Tibial artery (tissue), 4 donors: ENCODE results near the gene UPB1.
A peak's percentile ranks its signal among the peaks of the same experiment; 100 is the strongest.

Experiments
- DNase-seq, 2 donors: peaks; one replicate each; pipeline ENCODE4 v3.0.0-alpha.2; 2019
- H3K27ac ChIP-seq, 2 donors: fragments of 200-600 bp; sonication (generic) in 1 of 2; 1 replicate in 1 of 2; 2 replicates in 1 of 2; pipeline ENCODE4 v1.5.1; 2018 to 2019; ENCODE audit warnings: mild to moderate bottlenecking in 1 of 2
- H3K27me3 ChIP-seq, 2 donors: fragments of 200-600 bp; sonication (generic) in 1 of 2; one replicate each; pipeline versions ENCODE4 v1.5.1 to v1.6.0; 2016 to 2019
- H3K36me3 ChIP-seq, 3 donors: fragments of 200-600 bp; sonication (generic) in 2 of 3; one replicate each; pipeline ENCODE4 v1.5.1; 2016 to 2019; ENCODE audit warnings: mild to moderate bottlenecking in 2 of 3
- H3K4me1 ChIP-seq, 4 donors: fragments of 200-600 bp; sonication (generic) in 2 of 4; 1 replicate in 3 of 4; 2 replicates in 1 of 4; pipeline ENCODE4 v1.5.1; 2016 to 2019
- H3K4me3 ChIP-seq, 2 donors: fragments of 200-600 bp; sonication (generic) in 1 of 2; 1 replicate in 1 of 2; 2 replicates in 1 of 2; pipeline ENCODE4 v1.5.1; 2018 to 2019; ENCODE audit warnings: mild to moderate bottlenecking in 2 of 2
- H3K9me3 ChIP-seq, 3 donors: fragments of 200-600 bp; sonication (generic) in 1 of 3; one replicate each; pipeline ENCODE4 v1.5.1; 2016 to 2019
- intact Hi-C: fragments of 100-400 bp; cut with DNase I; formaldehyde crosslinking; loops from one replicate; pipeline ENCODE4 v1.15.0; 2023; ENCODE audit warnings: low total_unique reads
- TF ChIP-seq, protein P1 (sequence below), 2 experiments: fragments of 200-600 bp in 1 of 2; fragments of 450-650 bp in 1 of 2; IDR thresholded peaks; one replicate each; pipeline ENCODE4 v1.5.1; 2017 to 2019; ENCODE audit warnings: antibody characterized with exemption in 2 of 2, mild to moderate bottlenecking in 1 of 2, moderate library complexity in 1 of 2

UPB1 gene

DNA sequence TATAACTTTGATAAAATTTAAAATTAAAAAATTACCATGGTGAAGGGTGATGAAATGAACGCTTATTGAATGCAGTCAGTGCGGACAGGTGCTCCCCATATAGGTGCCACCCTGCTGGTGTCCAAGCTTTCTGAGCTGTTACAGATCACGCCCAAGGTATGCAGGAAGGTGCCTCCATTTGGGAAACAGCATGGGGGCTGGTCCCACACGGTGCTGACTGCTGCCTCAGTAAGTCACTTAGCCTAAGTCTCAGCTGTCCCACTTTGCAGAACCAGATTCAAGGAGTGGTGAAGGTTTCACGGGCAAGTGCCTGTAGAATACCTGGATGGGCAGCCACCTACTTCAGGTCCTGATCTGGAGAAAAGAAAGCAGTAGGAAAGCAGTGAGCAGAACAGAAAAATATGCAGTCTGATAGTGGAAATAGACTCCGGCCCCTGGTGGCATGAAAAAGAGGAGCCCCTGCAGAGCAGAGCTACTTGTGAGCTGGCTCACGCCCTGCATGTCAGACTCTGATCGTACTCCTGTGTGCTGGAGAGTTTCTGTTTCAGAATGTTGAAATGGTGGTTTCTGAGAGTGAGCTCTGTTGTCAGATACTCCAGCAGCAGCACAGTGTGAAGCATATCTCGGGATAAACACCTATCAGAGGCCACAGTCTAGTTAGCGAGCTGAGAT, 34.6 kb upstream of the UPB1 start:
- Histone ChIP-seq H3K27ac (no peak overlapping the region), H3K36me3 (no peaks in the 10 kb centered on the region), H3K27me3 (no peaks in the 10 kb centered on the region), H3K9me3 (no peaks in the 10 kb centered on the region), H3K4me3 (no peak overlapping the region), H3K4me1 (peaks cover 0 to 4% (median 2%) of the 10 kb centered on the region in 4 donors)
- TF ChIP-seq, protein P1, sequence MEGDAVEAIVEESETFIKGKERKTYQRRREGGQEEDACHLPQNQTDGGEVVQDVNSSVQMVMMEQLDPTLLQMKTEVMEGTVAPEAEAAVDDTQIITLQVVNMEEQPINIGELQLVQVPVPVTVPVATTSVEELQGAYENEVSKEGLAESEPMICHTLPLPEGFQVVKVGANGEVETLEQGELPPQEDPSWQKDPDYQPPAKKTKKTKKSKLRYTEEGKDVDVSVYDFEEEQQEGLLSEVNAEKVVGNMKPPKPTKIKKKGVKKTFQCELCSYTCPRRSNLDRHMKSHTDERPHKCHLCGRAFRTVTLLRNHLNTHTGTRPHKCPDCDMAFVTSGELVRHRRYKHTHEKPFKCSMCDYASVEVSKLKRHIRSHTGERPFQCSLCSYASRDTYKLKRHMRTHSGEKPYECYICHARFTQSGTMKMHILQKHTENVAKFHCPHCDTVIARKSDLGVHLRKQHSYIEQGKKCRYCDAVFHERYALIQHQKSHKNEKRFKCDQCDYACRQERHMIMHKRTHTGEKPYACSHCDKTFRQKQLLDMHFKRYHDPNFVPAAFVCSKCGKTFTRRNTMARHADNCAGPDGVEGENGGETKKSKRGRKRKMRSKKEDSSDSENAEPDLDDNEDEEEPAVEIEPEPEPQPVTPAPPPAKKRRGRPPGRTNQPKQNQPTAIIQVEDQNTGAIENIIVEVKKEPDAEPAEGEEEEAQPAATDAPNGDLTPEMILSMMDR (IDR thresholded peaks at IDR 0.05), result no peak
- intact Hi-C loops, result no loop called here
- DNase-seq, result no peak

DNA sequence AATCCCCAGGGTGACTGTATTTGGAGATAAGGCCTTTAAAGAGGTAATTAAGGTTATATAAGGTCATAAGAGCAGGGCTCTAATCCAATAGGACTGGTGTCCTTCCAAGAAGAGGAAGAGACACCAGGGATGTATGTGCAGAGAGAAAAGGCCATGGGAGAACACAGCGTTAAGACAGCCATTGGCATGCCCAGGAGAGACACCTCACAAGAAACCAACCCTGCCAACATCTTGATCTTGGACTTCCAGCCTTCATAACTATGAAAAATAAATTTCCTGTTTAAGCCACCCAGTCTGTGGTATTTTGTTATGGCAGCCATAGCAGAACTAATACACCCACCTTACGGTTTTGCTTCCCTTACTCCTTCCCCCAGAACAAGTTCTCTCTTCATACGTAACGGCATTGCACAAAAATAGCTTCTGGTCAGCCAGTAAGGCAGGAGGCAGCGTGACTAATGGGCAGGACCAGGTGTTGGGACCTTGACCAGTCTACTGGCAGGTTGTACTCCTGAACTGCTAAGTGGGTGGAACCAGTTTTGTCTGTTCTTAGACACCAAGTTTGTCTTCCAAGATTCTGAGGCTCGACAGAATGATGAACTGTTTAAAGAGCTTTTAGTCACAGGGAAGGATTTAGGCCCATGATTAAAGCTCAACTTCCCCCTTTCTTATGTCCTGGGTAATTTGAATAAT, 31.9 kb upstream of the UPB1 start:
- no peak overlapping the region for H3K27ac ChIP-seq
- H3K9me3 ChIP-seq, result no peaks in the 10 kb centered on the region
- no peak for DNase-seq
- H3K4me1 ChIP-seq, result peaks cover 0 to 24% (median 16%) of the 10 kb centered on the region in 4 donors
- no peaks in the 10 kb centered on the region for H3K36me3 ChIP-seq
- no peak overlapping the region for H3K4me3 ChIP-seq
- intact Hi-C loops, result no loop called here
- no peaks in the 10 kb centered on the region for H3K27me3 ChIP-seq
- TF ChIP-seq, protein P1 (IDR thresholded peaks at IDR 0.05), result no peak

DNA sequence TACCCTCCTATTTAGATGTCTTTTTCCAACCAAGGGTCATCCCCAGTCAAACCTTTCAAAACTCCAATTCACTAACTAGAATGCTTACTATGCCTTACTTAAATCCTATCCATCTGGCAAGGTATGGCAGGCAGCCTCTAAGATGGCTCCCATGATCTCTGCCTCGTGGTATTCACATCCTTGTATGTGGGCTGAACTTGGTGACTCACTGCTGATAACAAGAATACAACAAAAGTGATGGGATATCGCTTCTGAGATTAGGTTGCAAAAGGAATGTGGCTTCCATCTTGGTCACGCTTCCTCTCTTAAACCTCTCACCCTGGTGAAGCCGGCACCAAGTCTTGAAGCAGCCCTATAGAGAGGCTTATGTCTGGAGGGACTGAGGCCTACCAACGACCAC, 29.6 kb upstream of the UPB1 start:
- Histone ChIP-seq H3K27me3 (no peaks in the 10 kb centered on the region), H3K4me3 (no peak overlapping the region), H3K36me3 (no peaks in the 10 kb centered on the region), H3K27ac (peak overlapping the region in 1 of 2 donors; percentile 50), H3K9me3 (no peaks in the 10 kb centered on the region), H3K4me1 (peaks cover 0 to 25% (median 15%) of the 10 kb centered on the region in 4 donors)
- intact Hi-C loops, result no loop called here
- TF ChIP-seq, protein P1 (IDR thresholded peaks at IDR 0.05), result no peak
- no peak for DNase-seq

DNA sequence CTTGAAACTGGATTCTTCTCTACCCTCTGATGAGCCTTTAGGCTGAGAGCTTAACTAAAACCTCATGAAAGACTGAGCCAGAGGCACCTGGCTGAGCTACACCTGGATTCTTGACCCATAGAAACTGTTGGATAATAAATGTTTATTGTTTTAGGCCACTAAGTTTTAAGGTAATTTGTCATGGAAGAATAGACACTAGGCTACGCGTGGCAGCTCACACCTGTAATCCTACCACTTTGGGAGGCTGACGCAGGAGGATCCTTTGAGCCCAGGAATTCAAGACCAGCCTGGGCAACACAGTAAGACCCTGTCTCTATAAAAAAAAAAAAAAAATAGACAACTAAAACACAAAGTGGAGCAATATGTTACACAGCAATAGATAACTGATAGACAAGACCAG, 29.2 kb upstream of the UPB1 start:
- Histone ChIP-seq H3K4me3 (no peak overlapping the region), H3K4me1 (peaks cover 0 to 29% (median 16%) of the 10 kb centered on the region in 4 donors), H3K36me3 (no peaks in the 10 kb centered on the region), H3K27me3 (no peaks in the 10 kb centered on the region), H3K9me3 (no peaks in the 10 kb centered on the region), H3K27ac (peak overlapping the region; percentile 50 to 55)
- intact Hi-C loops, result no loop called here
- TF ChIP-seq, protein P1 (IDR thresholded peaks at IDR 0.05), result no peak
- DNase-seq, result no peak

DNA sequence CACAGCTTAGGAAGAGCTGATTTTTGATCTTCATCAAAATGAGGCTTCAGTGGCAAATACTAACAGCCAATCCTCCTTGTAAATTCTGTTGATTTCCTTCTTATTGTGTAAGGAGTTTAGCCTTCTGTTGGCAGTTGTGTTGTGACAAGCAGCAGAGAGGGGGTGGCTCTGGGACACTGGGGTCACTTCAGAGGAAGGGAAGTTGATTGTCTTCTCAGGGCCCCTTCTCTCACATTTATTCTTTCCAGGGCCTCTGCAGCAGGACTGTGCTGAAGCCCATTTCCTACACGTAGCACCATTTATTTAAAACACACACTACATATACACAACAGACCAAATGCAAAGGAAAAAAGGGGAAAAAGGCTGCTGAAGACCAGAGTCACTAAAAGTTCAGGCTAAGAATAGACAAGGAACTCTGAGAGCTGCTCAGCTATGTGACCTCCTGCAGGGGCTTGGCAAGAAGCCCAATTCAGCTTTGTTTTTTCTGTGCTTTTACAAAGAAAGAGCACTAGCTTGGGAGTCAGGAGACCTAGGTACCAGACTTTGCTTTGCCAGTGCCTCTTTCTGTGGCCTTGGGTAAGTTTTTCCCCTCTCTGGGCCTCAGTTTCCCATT, 28.3 kb upstream of the UPB1 start:
- H3K27me3 ChIP-seq, result no peaks in the 10 kb centered on the region
- no peaks in the 10 kb centered on the region for H3K36me3 ChIP-seq

More for the DNA sequence above, 28.3 kb upstream of the UPB1 start:
- H3K27ac ChIP-seq, result peak overlapping the region; percentile 50 to 55
- intact Hi-C loops, result no loop called here
- peak in 1 of 2 donors; percentile 30 for DNase-seq
- no peaks in the 10 kb centered on the region for H3K9me3 ChIP-seq
- TF ChIP-seq, protein P1 (IDR thresholded peaks at IDR 0.05), result no peak
- H3K4me3 ChIP-seq, result no peak overlapping the region
- peaks cover 0 to 38% (median 23%) of the 10 kb centered on the region in 4 donors for H3K4me1 ChIP-seq
